ENCODE results near the gene MAPRE2.
"Not testable (repeated sequence)": the region's sequence is repeated elsewhere in the genome, so short reads cannot be mapped to it uniquely, and the experiment has no call there.

Gene MAPRE2

GRCh38 chr18:35122586-35123224 lies 81.5 kb downstream of the MAPRE2 start:
- DNase-seq (ENCODE audit: low read depth in 2 of 2) = no peak

GRCh38 chr18:35123811-35124210 lies 82.6 kb downstream of the MAPRE2 start:
- DNase-seq (ENCODE audit: low read depth in 2 of 2) = no peak

GRCh38 chr18:35127201-35127600 lies 86.0 kb downstream of the MAPRE2 start:
- DNase-seq (ENCODE audit: low read depth in 2 of 2) = no peak

GRCh38 chr18:35128675-35129074 lies 87.5 kb downstream of the MAPRE2 start:
- DNase-seq (ENCODE audit: low read depth in 2 of 2) = no peak

- no peak for DNase-seq (ENCODE audit: low read depth in 2 of 2)
Measured at GRCh38 chr18:35130236-35130635, 89.0 kb downstream of the MAPRE2 start.

GRCh38 chr18:35131387-35132020 lies 90.3 kb downstream of the MAPRE2 start:
- no peak for DNase-seq (ENCODE audit: low read depth in 2 of 2)

GRCh38 chr18:35132021-35132902 lies 91.0 kb downstream of the MAPRE2 start:
- no peak for DNase-seq (ENCODE audit: low read depth in 2 of 2)

- no peak for DNase-seq (ENCODE audit: low read depth in 2 of 2)
Measured at GRCh38 chr18:35134190-35134730, 93.0 kb downstream of the MAPRE2 start.

- DNase-seq (ENCODE audit: low read depth in 2 of 2) = no peak
Measured at GRCh38 chr18:35134791-35135531, 93.7 kb downstream of the MAPRE2 start.

GRCh38 chr18:35136248-35136647 lies 95.0 kb downstream of the MAPRE2 start:
- DNase-seq (ENCODE audit: low read depth in 2 of 2) = no peak

GRCh38 chr18:35136885-35137284 lies 95.7 kb downstream of the MAPRE2 start:
- DNase-seq (ENCODE audit: low read depth in 2 of 2) = no peak

GRCh38 chr18:35137632-35138031 lies 96.4 kb downstream of the MAPRE2 start:
- no peak for DNase-seq (ENCODE audit: low read depth in 2 of 2)

GRCh38 chr18:35138773-35139172 lies 97.6 kb downstream of the MAPRE2 start:
- no peak for DNase-seq (ENCODE audit: low read depth in 2 of 2)

GRCh38 chr18:35139517-35139916 lies 98.3 kb downstream of the MAPRE2 start:
- DNase-seq (ENCODE audit: low read depth in 2 of 2) = no peak

GRCh38 chr18:35141077-35141476 lies 99.9 kb downstream of the MAPRE2 start:
- DNase-seq (ENCODE audit: low read depth in 2 of 2) = no peak

GRCh38 chr18:35141567-35142274 lies 100.5 kb downstream of the MAPRE2 start:
- no peak for DNase-seq (ENCODE audit: low read depth in 2 of 2)

GRCh38 chr18:35142275-35142615 lies 101.0 kb downstream of the MAPRE2 start:
- DNase-seq (ENCODE audit: low read depth in 2 of 2) = no peak

- peak; percentile 6 to 10 for DNase-seq (ENCODE audit: low read depth in 2 of 2)
Measured at GRCh38 chr18:35143622-35144596, 102.7 kb downstream of the MAPRE2 start.

GRCh38 chr18:35144698-35145097 lies 103.5 kb downstream of the MAPRE2 start:
- no peak for DNase-seq (ENCODE audit: low read depth in 2 of 2)

GRCh38 chr18:35150195-35150594 lies 109.0 kb downstream of the MAPRE2 start:
- not testable (repeated sequence) for DNase-seq (ENCODE audit: low read depth in 2 of 2)

All from fibroblast of skin of left biceps (primary cell).